GM18511 (cell line): ENCODE results near the gene ARHGEF7.
A peak's percentile ranks its signal among the peaks of the same experiment; 100 is the strongest.
"Not testable (repeated sequence)": the region's sequence is repeated elsewhere in the genome, so short reads cannot be mapped to it uniquely, and the experiment has no call there.

Experiments
- ATAC-seq: cut with Tn5 transposase; IDR thresholded peaks from one replicate; pipeline ENCODE4 v1.9.1; 2021; ENCODE audit warnings: mild to moderate bottlenecking, moderate library complexity; ENCODE audit not compliant: unreplicated experiment

The ARHGEF7 gene

DNA sequence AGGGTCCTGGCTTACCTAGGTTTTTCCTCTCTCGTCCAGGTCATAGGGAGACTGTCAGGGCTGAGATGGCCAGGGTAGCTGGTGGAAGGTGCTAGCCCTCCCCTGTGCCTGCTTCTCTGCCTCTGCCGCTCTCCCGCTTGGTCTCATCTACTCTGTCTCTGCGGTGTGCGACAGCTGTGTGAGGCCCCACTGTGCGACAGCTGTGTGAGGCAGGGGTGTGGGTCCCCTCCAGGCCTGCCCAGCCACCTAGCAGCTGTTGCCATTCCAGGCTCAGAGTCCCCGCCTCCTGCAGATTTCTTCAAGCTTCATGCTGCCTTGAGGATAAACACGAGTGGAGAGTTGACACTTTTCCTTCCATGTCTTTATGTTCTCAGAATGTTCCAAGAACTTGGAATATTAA lies 53.0 kb downstream of the ARHGEF7 start:
- ATAC-seq: no peak

DNA sequence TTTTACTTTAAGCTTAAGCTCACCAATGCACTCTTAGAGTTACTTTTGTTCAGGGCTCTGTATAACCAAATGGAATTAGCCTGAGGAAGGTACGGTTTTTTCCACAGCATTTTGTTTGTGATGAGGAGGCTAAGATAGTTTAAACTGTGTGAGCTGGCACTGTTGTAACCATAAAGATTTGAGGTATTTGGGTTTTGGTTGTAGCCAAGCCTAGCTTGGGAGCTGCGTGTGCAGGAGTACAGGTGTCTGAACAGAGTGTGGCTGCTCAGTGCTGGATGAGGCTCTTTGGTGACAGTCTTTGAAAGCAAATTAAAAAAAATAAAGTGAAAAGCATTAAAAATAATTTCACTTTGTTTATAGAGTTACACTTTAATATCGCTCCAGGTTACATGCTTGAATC lies 56.0 kb downstream of the ARHGEF7 start:
- no peak for ATAC-seq

DNA sequence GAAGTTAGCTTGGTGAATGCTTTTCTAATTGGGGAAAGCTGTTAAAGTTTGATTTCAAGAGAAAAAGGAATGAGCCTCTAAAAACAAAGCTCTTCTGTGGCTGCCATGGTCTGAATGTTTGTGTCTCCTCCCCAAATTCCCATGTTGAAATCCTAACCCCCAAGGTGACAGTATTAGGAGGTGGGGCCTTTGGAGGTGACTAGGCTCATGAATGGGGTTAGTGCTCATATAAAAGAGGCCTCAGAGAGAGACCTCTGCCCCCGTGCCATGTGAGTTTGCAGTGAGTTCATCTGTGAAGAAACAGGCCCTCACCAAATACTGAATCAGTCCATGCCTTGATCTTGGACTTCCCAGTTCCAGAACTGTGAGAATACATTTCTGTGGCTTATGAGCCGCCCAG lies 56.5 kb downstream of the ARHGEF7 start:
- ATAC-seq: no peak

DNA sequence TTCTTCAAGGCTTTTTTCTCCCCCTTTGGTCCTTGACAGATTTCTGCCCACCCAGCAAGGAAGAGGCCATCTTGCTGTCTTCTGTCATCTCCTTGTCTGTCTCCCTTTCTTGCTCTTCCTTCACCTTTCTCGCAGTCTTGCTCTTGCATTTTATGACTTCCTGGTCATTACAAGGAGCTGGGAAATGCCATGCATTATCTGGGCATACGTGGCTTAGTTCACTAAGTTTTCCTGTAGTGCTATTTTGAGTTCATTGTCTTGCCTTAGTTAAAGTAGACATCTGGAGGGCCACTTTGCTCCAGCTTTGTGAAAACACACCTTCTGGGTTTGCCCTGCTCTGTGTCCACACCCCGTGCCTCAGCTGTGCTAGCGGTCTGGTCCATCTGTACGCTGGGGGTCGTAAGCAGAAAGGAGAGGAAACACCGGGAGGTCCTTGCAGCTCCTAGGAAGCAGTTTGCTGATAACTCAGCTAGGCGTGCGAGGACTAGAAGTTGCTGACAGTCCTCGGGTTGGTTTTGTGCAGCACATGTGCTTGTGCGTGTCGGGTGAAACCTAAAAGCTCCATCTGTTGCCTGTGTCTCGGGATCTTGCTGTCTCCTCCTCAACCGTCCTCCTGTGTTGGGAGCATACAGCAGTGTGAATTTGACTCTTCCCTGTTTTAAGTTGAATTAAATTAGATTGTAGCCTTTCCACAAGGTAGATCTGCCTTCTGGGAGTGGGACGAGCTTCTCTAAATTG lies 59.4 kb downstream of the ARHGEF7 start:
- no peak for ATAC-seq

- ATAC-seq: no peak
Measured at GRCh38 chr13:111175372-111175771, 60.3 kb downstream of the ARHGEF7 start.

DNA sequence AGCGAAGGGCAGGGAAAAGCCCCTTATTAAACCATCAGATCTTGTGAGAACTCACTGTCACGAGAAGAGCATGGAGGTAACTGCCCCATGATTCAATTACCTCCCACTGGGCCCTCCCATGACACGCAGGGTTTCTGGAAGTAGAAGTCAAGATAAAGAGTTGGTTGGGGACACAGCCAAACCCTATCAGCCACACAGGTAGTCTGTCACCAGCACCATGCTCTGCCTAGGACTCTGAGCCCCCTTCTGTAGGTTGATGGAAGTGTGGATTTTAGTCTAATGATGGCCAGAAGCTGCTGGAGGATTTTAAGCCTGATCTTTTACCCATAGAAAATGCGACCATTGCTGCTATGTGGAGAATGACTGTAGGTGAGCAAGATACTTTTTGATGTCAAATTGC lies 60.8 kb downstream of the ARHGEF7 start:
- no peak for ATAC-seq

GRCh38 chr13:111176421-111176820 lies 61.3 kb downstream of the ARHGEF7 start:
- no peak for ATAC-seq

DNA sequence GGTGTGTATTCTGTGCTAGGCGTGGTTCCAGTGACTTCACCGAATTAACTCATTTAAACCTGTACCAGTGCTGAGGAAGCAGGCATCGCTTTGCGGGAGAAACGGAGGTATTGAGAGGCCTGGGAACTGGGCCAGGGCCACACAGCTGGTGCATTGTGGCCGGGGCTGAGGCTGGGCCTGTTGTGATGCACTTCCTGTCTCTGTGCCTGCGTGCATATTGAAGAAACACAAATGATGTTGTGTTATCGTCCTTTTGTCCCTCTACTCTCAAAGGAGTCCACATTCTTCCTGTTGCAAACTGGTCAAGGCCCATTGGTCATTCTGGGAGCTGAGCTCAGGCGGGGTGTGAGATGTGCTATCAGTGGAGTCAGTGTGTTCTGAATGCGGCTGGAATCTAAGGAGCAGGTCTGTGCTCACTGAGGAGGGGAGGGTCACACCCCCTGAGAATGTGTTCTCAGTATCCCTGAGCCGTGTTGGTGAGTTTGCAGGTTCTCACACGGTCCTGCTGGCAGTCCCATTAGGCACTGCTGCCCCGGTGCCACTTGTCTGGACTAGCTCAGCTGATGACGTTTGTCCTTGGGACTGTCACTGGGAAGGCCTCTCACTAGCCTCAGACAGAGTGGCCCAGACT lies 62.1 kb downstream of the ARHGEF7 start:
- peak; percentile 46 for ATAC-seq

GRCh38 chr13:111177921-111178320 lies 62.8 kb downstream of the ARHGEF7 start:
- ATAC-seq: no peak

DNA sequence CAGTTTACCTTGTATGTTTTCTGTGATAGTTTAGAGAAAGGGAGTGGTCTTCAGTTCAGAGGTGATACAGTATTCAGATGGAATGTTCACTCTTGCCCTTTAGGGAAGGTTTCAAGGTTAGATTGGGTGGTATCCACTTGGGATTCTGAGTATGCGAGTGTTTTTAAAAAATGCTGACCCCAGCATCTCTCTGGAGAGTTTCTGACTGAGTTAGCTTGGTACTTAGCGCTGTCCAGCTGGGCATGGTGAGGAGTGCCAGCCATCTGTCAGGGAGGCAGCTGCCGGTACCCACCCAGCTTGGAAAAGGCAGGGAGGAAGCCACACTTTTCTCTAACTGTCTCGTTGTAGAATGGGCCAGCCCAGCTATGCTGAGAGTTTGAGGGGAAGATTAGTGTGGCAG lies 63.3 kb downstream of the ARHGEF7 start:
- ATAC-seq: no peak

DNA sequence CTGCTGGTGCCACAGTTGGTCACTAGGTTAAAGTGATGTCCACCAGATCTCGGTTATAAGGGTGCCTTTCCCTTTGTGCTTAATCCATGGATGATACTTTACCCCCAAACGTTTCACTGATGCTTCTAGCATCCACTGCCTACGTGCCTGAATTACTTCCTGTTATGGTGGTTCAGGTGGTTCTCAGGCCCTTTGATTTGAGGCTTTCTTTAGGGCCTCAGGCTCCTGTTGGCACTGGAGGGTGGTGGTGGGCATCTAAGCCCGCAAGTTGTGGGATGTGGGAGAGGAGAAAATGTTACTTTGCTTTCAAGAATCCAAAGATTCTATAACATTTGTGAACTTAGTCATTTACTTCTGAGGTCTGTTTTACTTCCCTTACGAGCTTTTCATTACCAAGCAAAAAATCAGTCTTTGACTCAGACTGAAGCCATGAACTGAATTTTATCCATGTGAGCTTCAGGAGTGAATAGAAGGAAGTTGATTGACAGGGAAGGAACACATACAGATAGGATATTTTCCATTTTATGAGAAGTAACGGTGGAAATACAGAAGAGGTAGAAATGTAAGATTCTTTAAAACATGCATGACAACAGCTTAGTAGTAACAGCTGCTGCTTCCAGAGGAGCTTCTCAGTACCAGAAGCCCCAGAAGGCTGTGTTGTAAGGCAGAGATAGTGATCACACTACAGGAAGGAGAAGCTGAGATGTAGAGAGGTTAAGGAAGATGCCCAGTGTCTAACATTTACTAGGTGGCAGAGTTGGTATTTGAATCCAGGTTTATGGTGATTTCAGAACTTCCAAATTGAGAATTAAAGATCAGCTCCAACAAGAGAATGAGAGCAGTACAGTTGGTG lies 65.0 kb downstream of the ARHGEF7 start:
- ATAC-seq: no peak

- no peak for ATAC-seq
Measured at GRCh38 chr13:111181977-111182376, 66.9 kb downstream of the ARHGEF7 start.

GRCh38 chr13:111183087-111183645 lies 68.1 kb downstream of the ARHGEF7 start:
- ATAC-seq: no peak

- ATAC-seq: no peak
Measured at GRCh38 chr13:111183959-111184358, 68.8 kb downstream of the ARHGEF7 start.

DNA sequence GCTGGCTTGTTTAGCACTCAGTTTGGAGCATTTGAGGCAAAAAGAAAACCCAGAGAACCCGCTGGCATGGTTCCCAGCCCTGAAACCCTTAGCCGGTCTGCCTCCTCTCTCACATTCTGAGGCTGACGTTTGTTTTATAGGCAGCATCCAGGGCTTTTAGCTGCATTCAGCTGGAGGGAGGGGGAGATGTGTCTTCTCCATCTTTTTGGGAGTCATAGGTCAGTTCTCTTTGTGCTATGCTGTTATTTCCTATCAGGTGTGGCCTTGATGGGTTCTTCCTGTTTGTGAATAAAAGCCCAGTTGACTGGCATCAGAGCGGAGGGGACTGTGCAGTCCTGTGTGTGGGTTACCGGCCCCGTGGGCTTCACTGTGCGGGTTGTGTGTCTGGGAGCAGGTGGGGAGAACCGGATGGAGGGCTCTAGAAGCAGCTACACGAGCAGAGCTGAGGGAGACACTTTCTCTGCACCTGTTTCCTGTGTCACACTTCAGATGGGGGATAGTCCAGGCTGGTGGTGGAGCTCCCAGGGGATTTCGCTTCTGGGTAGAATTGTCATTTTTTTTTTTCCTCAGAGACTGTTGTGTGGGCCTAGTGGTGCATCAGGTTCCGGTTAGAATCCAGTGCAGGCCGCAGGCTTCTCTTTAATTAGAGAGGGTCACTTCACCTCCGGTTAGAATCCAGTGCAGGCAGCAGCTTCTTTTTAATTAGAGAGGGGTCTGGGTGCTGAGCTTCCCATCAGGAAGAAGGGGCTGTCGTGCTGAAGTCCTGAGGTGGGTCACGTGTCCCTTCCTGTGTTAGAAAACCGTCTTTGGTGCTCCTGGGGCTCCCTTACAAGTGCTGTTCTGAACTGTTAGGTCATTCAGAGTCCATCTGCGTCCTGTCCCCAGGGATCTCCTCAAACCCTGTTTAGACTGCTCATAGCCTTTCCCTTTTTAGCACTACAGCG lies 69.6 kb downstream of the ARHGEF7 start:
- peak; percentile 86 for ATAC-seq

DNA sequence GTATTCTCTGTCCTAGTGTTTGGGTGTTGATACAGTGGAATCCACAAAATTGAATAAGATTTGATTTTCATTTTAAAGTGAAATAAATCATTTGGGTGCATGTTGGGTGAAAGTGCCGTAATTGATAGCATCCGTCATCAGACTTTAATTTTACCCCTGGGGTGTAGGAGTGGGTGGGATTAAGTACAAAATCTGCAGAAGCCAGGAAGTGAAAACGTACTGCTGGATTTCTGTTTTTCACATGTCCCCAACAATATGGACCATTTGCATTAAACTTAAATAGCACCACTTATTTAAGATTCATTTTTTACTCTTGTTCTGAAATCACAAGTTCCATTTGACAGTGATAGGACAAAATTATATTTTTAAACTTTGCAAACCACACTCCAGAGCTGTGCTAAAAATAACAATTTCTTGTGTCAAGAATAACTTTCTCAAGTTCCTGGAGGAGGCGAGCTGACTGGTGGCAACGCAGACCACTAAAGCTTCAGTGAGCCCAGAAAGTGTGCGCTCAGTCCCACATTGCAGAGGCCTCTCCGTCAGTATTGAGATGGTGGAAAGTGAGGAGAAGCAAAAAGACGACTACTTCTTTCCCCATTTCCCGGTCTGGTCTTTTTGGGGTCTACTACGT lies 71.3 kb downstream of the ARHGEF7 start:
- peak; percentile 6 for ATAC-seq

DNA sequence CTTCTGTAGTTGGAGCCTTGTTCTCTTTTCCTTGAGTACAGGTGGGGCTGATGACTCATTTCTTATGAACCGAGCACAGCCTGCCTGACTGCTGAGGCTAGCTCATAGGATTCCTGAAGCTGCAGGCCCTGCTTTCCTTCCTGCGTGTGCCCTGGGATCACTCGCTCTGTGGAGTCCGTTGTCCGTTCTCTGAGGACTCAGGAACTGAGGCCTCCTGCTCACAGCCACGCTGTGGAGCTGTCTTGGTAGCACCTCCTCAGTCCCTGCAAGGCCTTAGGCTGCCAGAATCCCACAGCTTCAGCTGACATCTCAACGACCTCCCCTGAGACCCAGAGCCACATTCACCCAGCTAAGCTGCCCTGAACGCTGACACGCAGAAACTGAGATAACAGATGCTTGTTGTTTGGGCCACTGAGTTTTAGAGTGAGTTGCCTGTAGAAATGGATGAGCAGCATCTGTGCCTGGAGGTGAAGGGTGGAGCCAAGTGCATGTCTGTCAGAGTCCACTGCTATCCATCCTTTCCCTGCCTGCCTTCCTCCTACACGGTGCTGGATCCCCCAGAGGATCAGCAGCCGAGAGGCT lies 72.9 kb downstream of the ARHGEF7 start:
- peak; percentile 26 for ATAC-seq

DNA sequence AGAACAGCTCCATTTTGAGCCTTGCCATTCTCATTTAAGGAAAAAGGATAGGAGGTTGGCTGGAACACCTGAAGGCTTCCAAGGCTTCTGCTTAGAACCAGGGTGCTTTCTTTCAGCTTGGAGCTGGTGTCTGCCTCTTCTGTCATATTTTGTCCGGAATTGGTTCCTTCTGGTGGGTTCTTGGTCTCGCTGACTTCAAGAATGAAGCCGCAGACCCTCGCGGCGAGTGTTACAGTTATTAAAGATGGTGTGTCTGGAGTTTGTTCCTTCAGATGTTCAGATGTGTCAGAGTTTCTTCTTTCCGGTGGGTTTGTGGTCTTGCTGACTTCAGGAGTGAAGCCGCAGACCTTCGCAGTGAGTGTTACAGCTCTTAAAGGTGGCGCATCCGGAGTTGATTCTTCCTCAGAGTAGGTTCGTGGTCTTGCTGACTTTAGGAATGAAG lies 74.0 kb downstream of the ARHGEF7 start:
- ATAC-seq: not testable (repeated sequence)

DNA sequence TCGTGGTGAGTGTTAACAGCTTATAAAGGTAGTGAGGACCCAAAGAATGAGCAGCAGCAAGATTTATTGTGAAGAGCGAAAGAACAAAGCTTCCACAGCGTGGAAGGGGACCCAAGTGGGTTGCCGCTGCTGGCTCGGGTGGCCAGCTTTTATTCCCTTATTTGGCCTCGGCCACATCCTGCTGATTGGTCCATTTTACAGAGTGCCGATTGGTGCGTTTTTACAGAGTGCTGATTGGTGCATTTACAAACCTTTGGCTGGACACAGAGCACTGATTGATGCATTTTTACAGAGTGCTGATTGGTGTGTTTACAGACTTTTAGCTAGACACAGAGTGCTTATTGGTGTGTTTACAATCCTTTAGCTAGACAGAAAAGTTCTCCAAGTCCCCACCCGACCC lies 74.4 kb downstream of the ARHGEF7 start:
- ATAC-seq: not testable (repeated sequence)
